HG03045 (cell line): ENCODE results near the gene BRMS1.
"Not testable (repeated sequence)": the region's sequence is repeated elsewhere in the genome, so short reads cannot be mapped to it uniquely, and the experiment has no call there.

ENCODE experiments used
- ATAC-seq: cut with Tn5 transposase; IDR thresholded peaks from one replicate; pipeline ENCODE4 v1.9.1; 2021; ENCODE audit warnings: mild to moderate bottlenecking, moderate library complexity; ENCODE audit not compliant: unreplicated experiment

BRMS1 gene

GRCh38 chr11:66363805-66364535 is 19.1 kb upstream of the BRMS1 start:
- no peak for ATAC-seq

DNA sequence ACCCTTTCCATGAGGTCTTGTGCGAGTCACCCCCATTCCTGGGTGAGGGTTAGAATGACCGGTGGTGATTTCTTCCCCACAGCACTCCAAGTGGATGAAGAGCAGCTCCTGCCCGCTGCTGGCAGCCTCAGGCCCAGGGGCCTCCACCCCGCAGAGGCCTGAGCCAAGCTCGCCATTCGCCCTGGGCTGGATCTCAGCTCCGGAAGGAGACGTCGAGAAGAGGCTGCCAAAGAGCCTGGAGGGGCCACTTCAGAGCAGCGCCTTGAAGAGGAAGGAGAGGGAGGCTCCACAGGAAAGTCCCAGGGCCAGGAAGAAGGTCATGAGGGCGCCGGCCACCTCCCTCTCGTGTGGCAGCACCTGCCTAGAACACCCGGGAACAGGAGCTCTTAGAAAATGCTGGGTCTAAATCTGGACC is 18.3 kb upstream of the BRMS1 start:
- ATAC-seq = no peak

DNA sequence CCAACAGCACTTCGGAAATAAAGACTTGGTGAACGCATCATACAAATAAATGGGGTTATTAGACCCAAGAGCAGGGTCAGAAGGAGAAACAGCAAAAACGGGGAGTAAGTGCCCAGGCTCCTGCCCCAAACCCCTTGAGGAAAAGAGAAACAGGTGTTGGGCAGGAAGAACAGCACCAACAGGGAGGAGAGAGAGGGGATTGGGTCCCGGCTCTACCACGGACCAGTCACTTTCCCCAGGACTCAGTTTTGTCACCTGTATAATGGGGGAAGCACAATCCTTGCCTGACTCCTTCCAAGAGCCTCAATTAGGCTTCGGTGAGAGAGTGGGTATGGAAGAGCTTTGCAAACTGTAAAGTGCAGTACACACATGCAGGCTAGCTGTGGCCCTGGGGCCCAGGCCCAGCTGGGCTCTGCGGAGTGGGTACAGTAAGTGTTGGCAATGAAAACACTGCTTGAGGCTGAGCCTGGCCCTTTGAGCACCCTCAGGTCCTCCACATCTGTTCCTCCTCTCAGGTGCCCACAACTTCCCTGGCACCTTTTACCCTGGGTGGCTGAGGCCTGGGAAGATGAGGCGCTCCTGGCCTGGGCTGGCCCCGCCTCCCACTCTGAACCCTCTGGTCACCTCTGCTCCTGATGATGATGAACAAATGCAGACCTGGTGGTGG is 17.7 kb upstream of the BRMS1 start:
- ATAC-seq = no peak

DNA sequence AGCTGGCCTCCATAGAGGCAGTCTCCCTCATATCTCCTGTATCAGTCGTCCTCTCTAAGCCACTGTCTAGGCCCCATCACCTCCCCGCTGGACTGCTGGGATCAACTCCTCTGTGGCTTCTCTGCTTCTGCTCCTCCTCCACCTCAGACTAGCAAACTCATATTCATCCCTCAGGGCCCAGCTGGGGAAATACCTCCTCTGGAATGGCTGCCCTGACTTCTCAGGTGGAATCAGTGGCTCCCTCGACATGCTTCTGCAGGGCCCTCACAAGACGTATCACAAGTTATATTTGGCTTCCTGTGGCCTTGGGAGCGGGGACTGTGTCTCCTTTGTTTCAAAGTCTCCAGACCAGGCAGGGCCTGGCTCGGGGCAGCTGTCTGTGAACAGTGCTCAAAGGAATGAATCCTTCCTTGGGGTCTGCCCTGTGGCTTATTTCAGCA is 16.6 kb upstream of the BRMS1 start:
- ATAC-seq = no peak

- no peak for ATAC-seq
Measured at GRCh38 chr11:66360406-66361073, 15.6 kb upstream of the BRMS1 start.

- ATAC-seq = no peak
Measured at GRCh38 chr11:66359662-66360087, 14.8 kb upstream of the BRMS1 start.

- not testable (repeated sequence) for ATAC-seq
Measured at GRCh38 chr11:66350560-66351235, 5.8 kb upstream of the BRMS1 start.

DNA sequence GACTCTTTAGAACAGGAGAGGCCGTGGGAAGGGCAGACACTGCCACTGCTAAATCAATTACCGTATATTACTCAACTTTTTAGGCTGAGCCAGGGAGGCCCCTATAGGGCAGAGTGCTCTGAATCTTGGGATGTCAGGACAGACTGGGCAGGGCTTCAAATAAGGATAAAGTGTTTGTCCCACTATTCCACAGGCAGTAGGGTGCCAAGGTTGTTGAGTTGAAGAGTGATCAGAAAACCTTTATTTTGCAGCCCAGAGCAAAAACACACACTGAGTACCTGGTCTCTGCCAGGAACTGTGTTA is 4.1 kb upstream of the BRMS1 start:
- no peak for ATAC-seq

DNA sequence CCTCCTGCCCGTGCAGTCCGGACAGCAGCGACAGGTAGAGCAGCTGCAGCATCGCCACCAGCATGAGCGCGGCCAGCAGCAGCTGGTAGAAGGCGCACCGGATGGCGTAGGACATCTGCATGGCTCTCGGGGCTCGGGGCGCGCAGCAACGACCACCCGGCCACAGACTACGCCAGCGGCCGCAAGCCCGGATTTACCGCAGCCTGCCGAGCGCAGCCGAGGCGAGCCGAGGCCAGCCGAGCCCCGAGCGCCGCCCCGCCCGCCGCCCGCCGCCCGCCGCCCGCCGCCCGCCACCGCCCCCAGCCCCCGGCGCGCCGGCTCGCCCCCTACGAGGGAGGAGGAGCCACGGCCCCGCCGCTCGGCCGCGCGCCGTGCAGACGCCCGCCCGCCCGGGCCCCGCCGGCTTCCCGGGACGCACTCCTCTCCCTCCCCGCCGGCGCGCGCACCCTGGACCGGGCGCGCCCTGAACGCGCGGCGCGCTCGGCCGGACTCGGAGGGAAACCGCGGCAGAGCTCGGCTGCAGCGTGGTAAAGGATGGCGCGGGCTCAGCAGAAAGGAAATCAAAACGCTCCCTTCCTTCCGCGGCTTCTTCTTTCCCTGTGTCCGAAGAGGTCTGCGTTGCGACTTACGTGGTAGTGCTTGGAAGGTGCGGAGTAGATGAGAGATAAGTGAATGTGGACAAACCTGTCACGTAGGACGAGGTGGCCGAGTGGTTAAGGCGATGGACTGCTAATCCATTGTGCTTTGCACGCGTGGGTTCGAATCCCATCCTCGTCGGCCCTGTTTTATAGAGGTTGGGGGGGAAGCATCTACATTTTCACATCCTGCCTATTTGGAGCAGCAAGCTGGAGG is 2.7 kb upstream of the BRMS1 start, which contains the start of gene B4GAT1:
Gene B4GAT1, minus strand, starts transcription at position 205 of the 852 bp plus-strand sequence. Its CDS starts 84 bp downstream, at position 121.
- peak; percentile 39 for ATAC-seq

DNA sequence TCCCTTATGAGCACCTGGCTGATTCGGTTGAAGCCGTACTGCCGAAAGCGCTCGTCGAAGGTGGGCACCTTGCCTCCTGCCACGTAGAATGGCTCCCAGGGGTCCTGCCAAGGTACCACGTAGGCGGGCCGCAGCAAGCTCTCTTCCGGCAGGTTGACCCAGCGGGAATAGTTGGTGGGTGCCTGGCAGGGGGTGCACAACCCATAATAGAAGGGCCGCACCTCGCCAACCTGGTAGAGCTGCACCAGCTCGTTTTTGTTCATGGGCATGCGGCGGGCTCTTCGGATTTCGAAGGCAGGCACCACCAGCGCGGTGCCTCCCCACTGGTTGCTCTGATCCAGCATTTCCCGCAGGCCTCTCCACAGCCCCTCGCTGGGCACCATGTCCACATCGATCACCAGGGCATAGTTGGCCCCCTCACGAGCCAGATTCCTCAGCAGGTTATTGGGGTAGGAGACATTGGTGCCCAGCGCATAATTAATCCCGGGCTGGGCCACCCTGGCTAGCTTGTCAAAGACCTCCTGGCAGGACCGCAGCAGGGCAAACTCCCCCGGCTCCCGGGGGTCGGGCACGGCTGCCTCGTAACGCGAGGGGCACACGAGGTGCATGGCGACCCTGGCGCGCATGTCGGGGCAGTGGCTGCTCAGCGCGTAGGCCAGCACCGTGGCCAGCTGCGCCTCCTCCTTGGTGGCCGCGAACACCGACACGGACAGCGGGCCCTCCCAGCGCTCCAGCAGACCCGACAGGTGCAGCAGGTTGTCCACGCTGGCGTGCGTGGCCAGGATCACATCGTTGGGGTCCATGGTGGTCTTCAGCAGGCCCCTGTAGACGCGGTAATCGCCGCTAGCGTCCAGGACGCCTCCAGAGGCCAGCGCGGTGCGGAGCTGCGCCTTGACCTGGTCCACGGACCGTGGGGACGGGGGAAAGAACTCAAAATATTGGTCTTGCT is 1.8 kb upstream of the BRMS1 start:
- ATAC-seq = no peak

DNA sequence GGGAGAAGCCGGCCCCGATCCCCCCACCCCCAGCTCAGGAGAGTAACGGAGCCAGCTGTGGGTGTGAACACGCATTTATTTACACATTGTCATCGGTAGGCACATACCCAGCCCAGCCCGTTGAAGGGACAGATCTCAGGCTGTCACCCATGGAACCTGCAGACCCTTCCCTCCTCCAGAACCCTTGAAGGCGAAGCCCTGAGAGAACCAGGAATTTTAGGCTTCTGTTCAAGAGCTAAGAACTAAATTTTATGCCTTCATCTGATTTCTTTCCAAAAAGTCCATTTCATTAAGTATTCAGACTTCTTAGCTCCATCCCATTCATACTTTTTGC is 379 bp upstream of the BRMS1 start:
- peak; percentile 11 for ATAC-seq

GRCh38 chr11:66343176-66343575 is 1.7 kb downstream of the BRMS1 start:
- ATAC-seq = no peak

DNA sequence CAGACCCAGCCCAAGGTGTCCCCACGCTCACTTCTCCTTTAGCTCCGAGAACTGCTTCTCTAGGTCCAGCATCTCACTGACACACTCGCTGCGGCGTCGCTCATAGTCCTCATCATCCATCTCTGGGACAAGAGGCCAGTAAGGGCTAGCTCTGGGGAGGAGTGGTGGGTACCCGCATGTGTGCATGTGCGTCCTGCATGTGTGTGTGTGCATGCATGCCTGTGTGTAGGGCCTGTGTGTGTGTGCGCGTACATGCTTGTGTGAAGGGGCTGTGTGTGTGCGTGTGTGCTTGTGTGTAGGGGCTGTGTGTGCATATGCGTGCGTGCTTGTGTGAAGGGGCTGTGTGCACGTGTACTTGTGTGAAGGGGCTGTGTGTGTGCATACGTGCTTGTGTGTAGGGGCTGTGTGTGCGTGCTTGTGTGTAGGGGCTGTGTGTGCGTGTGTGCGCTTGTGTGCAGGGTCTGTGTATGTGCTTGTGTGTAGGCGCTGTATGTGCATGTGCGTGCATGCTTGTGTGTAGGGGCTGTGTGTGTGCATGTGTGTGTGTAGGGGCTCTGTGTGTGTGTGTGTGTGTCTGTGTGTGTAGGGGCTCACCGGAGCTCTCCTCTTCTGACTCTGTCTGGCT is 3.3 kb downstream of the BRMS1 start:
- ATAC-seq = no peak

DNA sequence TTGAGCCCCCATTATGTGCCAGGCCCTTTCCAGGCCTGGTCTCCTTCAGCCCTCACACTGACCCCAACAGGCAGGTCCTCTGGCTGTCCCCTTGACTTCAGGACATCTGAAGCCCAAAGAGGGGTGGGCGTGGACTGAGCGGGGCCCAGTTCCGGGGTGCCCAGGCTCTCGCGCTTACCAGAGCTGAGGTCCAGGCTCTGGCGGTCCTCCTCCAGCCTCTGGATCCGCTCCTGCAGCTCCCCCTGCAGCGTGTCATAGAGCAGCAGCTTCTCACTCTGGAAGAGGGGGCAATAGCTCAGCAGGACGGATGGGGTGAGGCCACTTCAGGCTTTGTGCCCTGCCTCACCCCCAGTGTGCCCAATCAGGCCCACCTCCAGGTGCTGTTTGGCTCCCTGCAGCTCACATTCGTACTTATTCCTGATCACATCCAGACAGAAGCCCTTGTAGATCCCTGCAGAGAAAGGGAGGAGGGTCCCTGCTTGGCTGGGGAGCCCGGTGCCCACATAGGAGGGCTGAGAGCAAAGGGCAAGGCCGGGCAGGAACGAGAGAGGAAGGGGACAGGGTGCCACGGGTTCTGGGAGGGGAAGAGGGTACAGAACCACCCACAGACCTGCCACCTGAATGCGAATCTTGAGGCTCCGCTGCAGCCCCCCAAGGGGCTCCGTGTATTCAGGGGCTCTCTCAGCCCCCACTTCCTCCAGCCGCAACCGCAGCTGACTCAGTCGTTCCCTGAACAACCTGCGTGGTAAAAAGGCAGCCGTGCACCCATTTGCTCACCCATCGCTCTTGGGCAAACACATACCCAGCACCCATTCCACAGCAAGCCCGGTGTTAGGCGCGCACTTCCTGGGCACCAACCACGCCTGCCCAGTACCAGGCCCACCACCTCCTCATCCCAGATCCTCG is 4.1 kb downstream of the BRMS1 start:
- ATAC-seq = no peak

- ATAC-seq = no peak
Measured at GRCh38 chr11:66339686-66340483, 5.0 kb downstream of the BRMS1 start.

GRCh38 chr11:66339162-66339675 is 5.7 kb downstream of the BRMS1 start:
- ATAC-seq = no peak
